Smooth muscle cell (in vitro differentiated cells): ENCODE measurements around the gene PDGFA. TPM values are rescaled to one million over a fixed set of nuclear protein-coding genes. Genes with fewer than 3 reads are reported as not detected.

Experiments
- DNase-seq: peaks from one replicate; lab custom pipeline; 2025; ENCODE audit not compliant: unreplicated experiment; lab: John Stamatoyannopoulos, UW
- H2AFZ ChIP-seq: fragments of 200-600 bp; sonication (generic); 2 replicates; pipeline ENCODE4 v1.6.0; 2016; ENCODE audit warnings: antibody characterized with exemption, low read depth, mild to moderate bottlenecking
- H3F3A ChIP-seq: fragments of 200-600 bp; sonication (generic); 2 replicates; pipeline ENCODE4 v1.6.0; 2017; ENCODE audit warnings: antibody characterized with exemption, low read depth
- H3K27ac ChIP-seq: fragments of 200-600 bp; sonication (generic); 2 replicates; pipeline ENCODE4 v1.5.1; 2016; ENCODE audit warnings: low read depth, mild to moderate bottlenecking
- H3K27me3 ChIP-seq: fragments of 200-600 bp; sonication (generic); 2 replicates; pipeline ENCODE4 v1.6.1; 2016; ENCODE audit warnings: low read depth, mild to moderate bottlenecking
- H3K36me3 ChIP-seq: fragments of 200-600 bp; sonication (generic); 2 replicates; pipeline ENCODE4 v1.5.1; 2016; ENCODE audit warnings: low read depth
- H3K4me1 ChIP-seq: fragments of 200-600 bp; sonication (generic); 2 replicates; pipeline ENCODE4 v1.5.1; 2016; ENCODE audit warnings: low read depth
- H3K4me2 ChIP-seq: fragments of 200-600 bp; sonication (generic); 2 replicates; pipeline ENCODE4 v1.6.0; 2016; ENCODE audit warnings: mild to moderate bottlenecking
- H3K4me3 ChIP-seq: fragments of 200-600 bp; sonication (generic); 2 replicates; pipeline ENCODE4 v1.5.1; 2016; ENCODE audit warnings: mild to moderate bottlenecking
- H3K79me2 ChIP-seq: fragments of 200-600 bp; sonication (generic); 2 replicates; pipeline ENCODE4 v1.6.0; 2016; ENCODE audit warnings: low read depth, mild to moderate bottlenecking
- H3K9ac ChIP-seq: fragments of 200-600 bp; sonication (generic); 2 replicates; pipeline ENCODE4 v1.6.0; 2016; ENCODE audit warnings: low read depth
- H3K9me3 ChIP-seq: fragments of 200-600 bp; sonication (generic); replicated peaks from 2 replicates; pipeline ENCODE4 v1.5.1; 2016; ENCODE audit warnings: low read depth
- H4K20me1 ChIP-seq: fragments of 200-600 bp; sonication (generic); 2 replicates; pipeline ENCODE4 v1.6.0; 2016; ENCODE audit warnings: low read depth
- WGBS: methylation state at CpG from one replicate; pipeline ENCODE4 v1.1.7; 2016; ENCODE audit warnings: low lambda C conversion rate; 5-methylcytosine and 5-hydroxymethylcytosine counted together
- polyA plus RNA-seq: library from polyadenylated mRNA; unstranded; fragments of >200 nt; fragmentation: Nextera tagmentation; extraction: Ambion mirVana; gene quantifications from 2 replicates; pipeline ENCODE4 v1.2.1, GENCODE V29; 2016
- total RNA-seq: library from RNA; depleted of rRNA; stranded (reverse); fragments of >200 nt; gene quantifications from 2 replicates; pipeline ENCODE4 v1.2.3, GENCODE V29; 2014
- TF ChIP-seq, protein P1 (sequence below): fragments of 200-600 bp; sonication (generic); IDR thresholded peaks from 2 replicates; pipeline ENCODE4 v1.5.1; 2017; ENCODE audit warnings: borderline replicate concordance, mild to moderate bottlenecking, antibody characterized with exemption; ENCODE audit not compliant: insufficient read depth, poor library complexity, severe bottlenecking

The PDGFA gene
- total and polyA plus RNA-seq, 2 experiments from 2014 or later, result 32.0 to 68.1 TPM

DNA sequence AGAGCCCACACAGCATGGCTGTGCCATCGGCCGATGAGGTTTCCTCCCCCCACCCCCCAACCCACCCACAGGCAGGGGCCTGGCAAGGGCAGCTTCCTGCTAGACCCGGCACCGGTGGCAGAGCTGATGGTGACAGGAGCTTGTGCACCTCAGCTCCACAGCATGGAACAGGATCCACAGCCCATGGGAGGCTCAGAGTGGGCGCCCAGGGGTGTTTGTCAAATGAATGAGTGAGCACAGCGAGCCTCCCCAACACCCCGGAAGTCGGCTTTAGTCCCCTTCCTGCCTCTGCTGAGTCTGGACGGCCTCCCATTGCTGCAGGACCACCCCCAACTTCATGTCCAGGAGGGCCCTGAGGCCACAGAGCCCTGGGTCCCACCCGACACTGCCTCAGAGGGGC lies 68.9 kb downstream of the PDGFA start:
- Histone ChIP-seq H3K79me2 (no peaks in the 10 kb centered on the region), H3K4me3 (no peak overlapping the region), H3K27me3 (no peaks in the 10 kb centered on the region), H2AFZ (no peak overlapping the region), H3K9ac (no peak overlapping the region), H3K4me1 (peaks cover 23% of the 10 kb centered on the region), H4K20me1 (no peaks in the 10 kb centered on the region), H3K9me3 (no peaks in the 10 kb centered on the region), H3K4me2 (no peak overlapping the region), H3K27ac (no peak overlapping the region), H3F3A (no peaks in the 10 kb centered on the region), H3K36me3 (no peaks in the 10 kb centered on the region)
- no peak for DNase-seq
- 85% methylated on average over 8 of the region's 10 CpGs for WGBS
- TF ChIP-seq, protein P1, sequence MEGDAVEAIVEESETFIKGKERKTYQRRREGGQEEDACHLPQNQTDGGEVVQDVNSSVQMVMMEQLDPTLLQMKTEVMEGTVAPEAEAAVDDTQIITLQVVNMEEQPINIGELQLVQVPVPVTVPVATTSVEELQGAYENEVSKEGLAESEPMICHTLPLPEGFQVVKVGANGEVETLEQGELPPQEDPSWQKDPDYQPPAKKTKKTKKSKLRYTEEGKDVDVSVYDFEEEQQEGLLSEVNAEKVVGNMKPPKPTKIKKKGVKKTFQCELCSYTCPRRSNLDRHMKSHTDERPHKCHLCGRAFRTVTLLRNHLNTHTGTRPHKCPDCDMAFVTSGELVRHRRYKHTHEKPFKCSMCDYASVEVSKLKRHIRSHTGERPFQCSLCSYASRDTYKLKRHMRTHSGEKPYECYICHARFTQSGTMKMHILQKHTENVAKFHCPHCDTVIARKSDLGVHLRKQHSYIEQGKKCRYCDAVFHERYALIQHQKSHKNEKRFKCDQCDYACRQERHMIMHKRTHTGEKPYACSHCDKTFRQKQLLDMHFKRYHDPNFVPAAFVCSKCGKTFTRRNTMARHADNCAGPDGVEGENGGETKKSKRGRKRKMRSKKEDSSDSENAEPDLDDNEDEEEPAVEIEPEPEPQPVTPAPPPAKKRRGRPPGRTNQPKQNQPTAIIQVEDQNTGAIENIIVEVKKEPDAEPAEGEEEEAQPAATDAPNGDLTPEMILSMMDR, result no peak

DNA sequence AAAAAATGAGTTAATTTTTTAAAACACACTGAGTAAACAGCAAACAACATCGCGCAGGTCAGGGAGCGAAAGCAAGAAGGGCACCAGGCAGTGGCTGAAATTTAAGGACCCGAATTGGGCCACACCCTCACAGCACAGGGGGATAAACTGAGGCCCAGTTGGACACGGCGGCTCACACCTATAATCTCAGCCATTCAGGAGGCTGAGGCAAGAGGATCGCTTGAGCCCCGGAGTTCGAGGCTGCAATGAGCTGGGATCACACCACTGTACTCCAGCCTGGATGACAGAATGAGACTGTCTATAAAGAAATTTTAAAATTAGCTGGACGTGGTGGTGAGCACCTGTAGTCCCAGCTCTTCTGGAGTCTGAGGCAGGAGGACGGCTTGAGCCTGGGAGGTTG lies 69.6 kb downstream of the PDGFA start:
- Histone ChIP-seq H3K27me3 (no peaks in the 10 kb centered on the region), H3K4me2 (no peak overlapping the region), H4K20me1 (no peaks in the 10 kb centered on the region), H3K79me2 (no peaks in the 10 kb centered on the region), H3K4me3 (no peak overlapping the region), H3K4me1 (peaks cover 23% of the 10 kb centered on the region), H2AFZ (no peak overlapping the region), H3K9ac (no peak overlapping the region), H3K9me3 (no peaks in the 10 kb centered on the region), H3K36me3 (no peaks in the 10 kb centered on the region), H3F3A (no peaks in the 10 kb centered on the region), H3K27ac (no peak overlapping the region)
- DNase-seq, result no peak
- TF ChIP-seq, protein P1, result no peak
- WGBS, result 94% methylated on average over 11 of the region's 11 CpGs

DNA sequence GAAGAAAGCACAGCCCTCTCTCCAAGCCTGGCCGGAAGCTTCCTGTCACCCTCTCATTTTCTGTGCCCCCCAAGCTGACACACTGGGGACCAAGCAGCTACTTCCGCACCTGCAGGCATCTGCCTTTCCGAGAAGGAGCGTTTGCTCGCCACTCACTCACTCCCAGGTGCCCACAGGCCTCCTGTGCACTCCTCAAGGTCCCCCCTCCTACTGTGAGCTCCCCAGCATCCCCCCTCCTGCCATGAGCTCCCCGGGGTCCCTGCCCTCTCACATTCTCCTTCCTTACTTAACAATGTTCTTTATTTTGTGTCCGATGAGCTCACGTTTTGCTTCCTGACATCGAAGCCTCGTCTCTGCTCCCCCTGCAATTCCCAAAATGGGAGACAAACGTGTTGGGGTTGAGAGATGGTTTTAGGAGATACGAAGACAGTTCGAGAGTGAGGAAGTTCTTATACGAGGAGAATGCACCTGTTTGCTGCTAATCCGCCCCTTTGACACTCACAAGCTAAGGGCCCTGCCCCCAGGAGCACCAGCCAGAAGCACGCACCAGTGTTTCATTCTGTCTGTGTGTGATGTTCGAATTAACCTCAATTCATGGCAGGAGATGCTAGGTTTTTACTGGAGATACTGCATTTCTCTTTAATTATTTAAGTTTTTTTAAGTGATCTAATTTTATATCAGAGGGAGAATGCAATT lies 70.2 kb downstream of the PDGFA start:
- WGBS, result 77% methylated on average over 17 of the region's 17 CpGs
- H3K27me3 ChIP-seq, result no peaks in the 10 kb centered on the region

More for the DNA sequence above, 70.2 kb downstream of the PDGFA start:
- Histone ChIP-seq H3K9me3 (no peaks in the 10 kb centered on the region), H3K4me1 (peaks cover 23% of the 10 kb centered on the region), H3K27ac (no peak overlapping the region), H3K9ac (no peak overlapping the region), H3K4me3 (no peak overlapping the region), H2AFZ (no peak overlapping the region), H4K20me1 (no peaks in the 10 kb centered on the region), H3K4me2 (no peak overlapping the region), H3K79me2 (no peaks in the 10 kb centered on the region), H3F3A (no peaks in the 10 kb centered on the region), H3K36me3 (no peaks in the 10 kb centered on the region)
- no peak for DNase-seq
- TF ChIP-seq, protein P1, result no peak
